ENCODE results near the gene PGC.

The PGC gene

DNA sequence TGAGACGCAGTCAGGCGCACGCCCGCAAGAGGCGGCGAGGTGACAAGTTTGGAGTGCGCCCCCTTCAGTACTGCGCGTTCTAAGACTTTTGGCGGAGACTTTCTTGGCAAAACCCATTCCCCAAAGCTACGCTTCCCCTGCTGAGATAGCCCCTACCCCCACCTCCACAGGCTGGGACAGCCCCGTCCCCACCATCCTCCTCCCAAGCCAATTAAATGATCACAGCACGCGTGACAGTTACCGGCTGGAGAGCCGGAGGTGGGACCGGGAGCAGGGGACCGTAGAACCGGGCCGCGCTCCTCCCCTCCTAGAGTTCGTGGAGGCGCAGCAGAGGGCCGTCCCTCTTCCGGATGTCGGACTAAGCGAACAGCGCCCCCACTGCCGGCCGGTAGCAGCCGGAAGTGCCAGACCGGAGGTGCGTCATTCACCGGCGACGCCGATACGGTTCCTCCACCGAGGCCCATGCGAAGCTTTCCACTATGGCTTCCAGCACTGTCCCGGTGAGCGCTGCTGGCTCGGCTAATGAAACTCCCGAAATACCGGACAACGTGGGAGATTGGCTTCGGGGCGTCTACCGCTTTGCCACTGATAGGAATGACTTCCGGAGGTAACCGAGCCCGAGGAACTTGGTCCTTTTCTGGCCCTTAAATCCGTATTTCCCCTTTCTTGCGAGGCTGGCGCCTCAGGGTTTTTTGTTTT is 40.2 kb upstream of the PGC start, which contains the start of gene TOMM6:
Gene TOMM6 (plus strand): TSS at position 476 of the 699 bp plus-strand sequence. CDS start 4 bp downstream, at position 480.
- ChIA-PET POLR2A (interaction anchor here (0.6 to 0.7 kb wide), 2 partner anchors 53 to 238 kb away, joined by 3 to 4 read pairs; no protein-coding TSS in a partner anchor), CTCF (interaction anchor here (0.6 to 11.1 kb wide), 62 partner anchors 7 to 760 kb away, joined by 3 to 253 read pairs (median 4); partner anchors contain the start of genes BYSL, CCND3, MED20 and TAF8)
- peak; percentile 93 for DNase-seq (ENCODE audit: extremely low spot score)
- TF ChIP-seq, protein P1, sequence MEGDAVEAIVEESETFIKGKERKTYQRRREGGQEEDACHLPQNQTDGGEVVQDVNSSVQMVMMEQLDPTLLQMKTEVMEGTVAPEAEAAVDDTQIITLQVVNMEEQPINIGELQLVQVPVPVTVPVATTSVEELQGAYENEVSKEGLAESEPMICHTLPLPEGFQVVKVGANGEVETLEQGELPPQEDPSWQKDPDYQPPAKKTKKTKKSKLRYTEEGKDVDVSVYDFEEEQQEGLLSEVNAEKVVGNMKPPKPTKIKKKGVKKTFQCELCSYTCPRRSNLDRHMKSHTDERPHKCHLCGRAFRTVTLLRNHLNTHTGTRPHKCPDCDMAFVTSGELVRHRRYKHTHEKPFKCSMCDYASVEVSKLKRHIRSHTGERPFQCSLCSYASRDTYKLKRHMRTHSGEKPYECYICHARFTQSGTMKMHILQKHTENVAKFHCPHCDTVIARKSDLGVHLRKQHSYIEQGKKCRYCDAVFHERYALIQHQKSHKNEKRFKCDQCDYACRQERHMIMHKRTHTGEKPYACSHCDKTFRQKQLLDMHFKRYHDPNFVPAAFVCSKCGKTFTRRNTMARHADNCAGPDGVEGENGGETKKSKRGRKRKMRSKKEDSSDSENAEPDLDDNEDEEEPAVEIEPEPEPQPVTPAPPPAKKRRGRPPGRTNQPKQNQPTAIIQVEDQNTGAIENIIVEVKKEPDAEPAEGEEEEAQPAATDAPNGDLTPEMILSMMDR (IDR thresholded peaks at IDR 0.05; ENCODE audit: control extremely low read depth, extremely low read depth, low read depth, missing control alignments), result peak; percentile 92

DNA sequence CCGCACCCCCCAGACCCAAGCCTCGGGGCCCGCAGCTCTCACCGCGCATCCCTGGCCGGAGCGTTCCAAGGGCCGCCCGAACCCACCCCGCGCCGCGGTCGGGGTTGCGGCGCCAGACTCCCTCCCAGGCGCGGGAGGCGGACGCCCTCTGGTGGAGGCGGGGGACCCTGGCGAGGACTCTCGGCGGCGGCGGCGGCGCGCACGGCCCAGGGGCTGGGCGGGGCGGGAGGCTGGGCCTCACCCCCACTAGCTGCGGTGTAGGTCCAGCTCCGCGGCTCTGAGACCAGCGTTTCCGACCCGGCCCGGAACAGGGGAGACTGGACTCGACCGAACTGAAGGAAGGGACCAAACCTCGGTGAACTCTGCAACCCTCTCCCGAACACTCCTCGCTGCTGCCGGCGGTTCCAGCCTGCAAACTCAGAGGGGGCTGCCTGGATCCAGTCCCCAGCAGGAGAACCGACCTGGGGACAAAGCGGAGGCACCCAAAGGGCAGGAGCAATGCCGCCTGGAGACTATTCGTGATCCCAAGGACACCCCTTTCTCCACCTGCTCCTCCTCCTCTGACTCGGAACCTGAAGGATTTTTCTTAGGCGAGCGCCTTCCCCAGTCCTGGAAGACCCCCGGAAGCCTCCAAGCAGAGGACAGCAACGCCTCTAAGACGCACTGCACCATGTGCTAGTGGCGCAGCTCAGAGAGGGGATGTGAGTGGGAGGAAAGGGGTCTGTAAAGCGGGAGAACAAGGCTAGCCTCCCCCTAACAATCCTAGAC is 39.4 kb upstream of the PGC start:
- POLR2A ChIA-PET, result no interaction called here
- DNase-seq (ENCODE audit: extremely low spot score), result peak; percentile 91
- CTCF ChIA-PET, result interaction anchor here (0.6 to 11.1 kb wide), 67 partner anchors 8 to 761 kb away, joined by 3 to 253 read pairs (median 4); partner anchors contain the start of genes BYSL, CCND3, MED20 and TAF8
- TF ChIP-seq, protein P1 (IDR thresholded peaks at IDR 0.05; ENCODE audit: control extremely low read depth, extremely low read depth, low read depth, missing control alignments), result peak; percentile 91

DNA sequence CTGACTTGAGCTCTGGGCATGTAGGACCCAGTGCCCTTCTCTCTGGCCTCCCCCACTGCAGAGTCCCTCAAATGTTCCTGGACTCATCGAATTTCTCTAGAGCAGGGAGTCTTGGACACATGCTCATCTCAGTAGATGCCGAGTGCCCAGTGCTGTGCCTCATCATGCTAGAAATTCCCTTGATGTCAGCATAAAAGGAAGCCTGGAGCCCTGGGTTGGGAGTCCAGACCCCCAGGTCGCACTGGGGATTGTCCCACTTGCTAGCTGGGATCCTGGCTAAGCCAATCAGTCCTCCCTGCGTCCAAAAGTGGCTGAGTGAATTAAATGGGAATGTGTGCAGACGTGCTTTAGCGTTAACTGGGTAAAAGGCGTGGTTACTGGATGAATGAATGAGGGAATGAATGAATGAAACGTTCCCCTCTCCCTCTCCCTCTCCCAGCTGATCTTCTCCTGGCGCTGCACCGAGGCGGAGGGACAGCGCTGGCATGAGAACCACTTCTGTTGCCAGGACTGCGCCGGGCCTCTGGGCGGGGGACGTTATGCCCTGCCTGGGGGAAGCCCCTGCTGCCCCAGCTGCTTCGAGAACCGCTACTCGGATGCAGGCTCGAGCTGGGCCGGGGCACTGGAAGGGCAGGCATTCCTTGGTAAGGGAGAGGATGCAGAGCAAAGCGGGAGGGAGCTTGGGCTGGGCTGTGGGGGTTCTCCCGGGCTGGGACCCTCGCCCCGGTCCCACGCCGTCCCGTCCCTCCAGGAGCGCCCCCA is 38.7 kb upstream of the PGC start:
- TF ChIP-seq, protein P1 (IDR thresholded peaks at IDR 0.05; ENCODE audit: control extremely low read depth, extremely low read depth, low read depth, missing control alignments), result no peak
- ChIA-PET CTCF (interaction anchor here (0.7 to 11.1 kb wide), 48 partner anchors 9 to 761 kb away, joined by 3 to 253 read pairs (median 6); partner anchors contain the start of genes BYSL, CCND3, MED20 and TAF8), POLR2A (no interaction called here)
- no peak for DNase-seq (ENCODE audit: extremely low spot score)

DNA sequence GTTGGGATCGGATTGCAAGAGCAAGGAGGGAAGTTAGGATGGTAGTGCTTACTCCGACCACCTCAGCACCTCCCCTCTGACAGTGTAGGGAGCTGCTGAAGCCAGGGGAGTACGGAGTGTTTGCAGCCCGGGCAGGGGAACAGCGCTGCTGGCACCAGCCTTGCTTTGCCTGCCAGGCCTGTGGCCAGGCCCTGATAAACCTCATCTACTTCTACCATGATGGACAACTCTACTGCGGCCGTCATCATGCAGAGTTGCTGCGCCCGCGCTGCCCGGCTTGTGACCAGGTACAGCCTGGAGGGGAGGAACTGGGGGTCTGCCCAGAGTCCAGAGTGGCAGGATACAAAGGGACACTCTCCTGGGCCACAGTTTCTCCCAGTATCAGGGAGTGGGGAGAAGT is 38.1 kb upstream of the PGC start:
- DNase-seq (ENCODE audit: extremely low spot score), result no peak
- ChIA-PET POLR2A (no interaction called here), CTCF (interaction anchor here (0.9 to 11.1 kb wide), 19 partner anchors 9 to 380 kb away, joined by 3 to 253 read pairs (median 16); partner anchors contain the start of genes BYSL, MED20 and TAF8)
- TF ChIP-seq, protein P1 (IDR thresholded peaks at IDR 0.05; ENCODE audit: control extremely low read depth, extremely low read depth, low read depth, missing control alignments), result no peak

DNA sequence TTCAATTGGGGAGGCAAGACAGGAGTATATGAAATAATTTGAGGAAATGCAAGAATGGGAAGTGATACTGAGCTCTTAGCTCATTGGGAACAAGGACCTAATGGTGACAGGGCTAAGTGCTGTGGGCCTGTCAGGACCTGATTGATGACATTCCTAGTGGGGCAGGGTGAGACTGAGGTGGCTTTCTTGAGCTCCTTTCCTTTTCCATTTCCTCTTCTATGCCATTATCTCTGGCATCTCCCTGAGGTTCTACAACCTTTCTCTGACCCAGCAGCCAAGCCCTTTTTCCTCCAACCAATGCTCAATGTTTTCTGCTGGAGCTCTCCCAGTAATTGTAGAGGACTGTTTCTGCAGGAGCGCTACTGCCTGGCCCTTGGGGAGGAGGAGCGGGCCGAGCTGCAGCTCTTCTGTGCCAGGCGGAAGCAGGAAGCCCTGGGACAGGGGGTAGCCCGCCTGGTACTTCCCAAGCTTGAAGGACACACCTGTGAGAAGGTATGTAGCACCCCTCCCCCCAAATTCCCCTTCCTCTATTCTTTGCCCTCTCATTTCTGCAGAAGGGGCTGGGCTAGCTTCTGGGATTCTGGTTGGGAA is 37.5 kb upstream of the PGC start:
- POLR2A ChIA-PET, result no interaction called here
- CTCF ChIA-PET, result interaction anchor here (1.3 to 11.1 kb wide), 12 partner anchors 9 to 416 kb away, joined by 4 to 253 read pairs (median 20); partner anchors contain the start of genes BYSL, MED20 and TAF8
- DNase-seq (ENCODE audit: extremely low spot score), result no peak
- TF ChIP-seq, protein P1 (IDR thresholded peaks at IDR 0.05; ENCODE audit: control extremely low read depth, extremely low read depth, low read depth, missing control alignments), result no peak
